Urinary bladder (tissue), 4 donors: ENCODE results near the gene RFC2. TPM values are rescaled to one million over a fixed set of nuclear protein-coding genes. Genes with fewer than 3 reads are reported as not detected.

Source experiments
- DNase-seq: peaks from one replicate; pipeline ENCODE4 v3.0.0-alpha.2; 2015; ENCODE audit errors: extremely low spot score
- H3K27ac ChIP-seq: one replicate; pipeline ENCODE4 v1.5.1; 2013; ENCODE audit warnings: low read depth, mild to moderate bottlenecking, moderate library complexity
- H3K36me3 ChIP-seq: one replicate; pipeline ENCODE4 v1.6.1; 2013; ENCODE audit warnings: mild to moderate bottlenecking, moderate library complexity; ENCODE audit not compliant: insufficient read depth
- H3K4me1 ChIP-seq: one replicate; pipeline ENCODE4 v1.6.1; 2013; ENCODE audit warnings: mild to moderate bottlenecking, moderate library complexity; ENCODE audit not compliant: insufficient read depth
- H3K4me3 ChIP-seq: one replicate; pipeline ENCODE4 v1.5.1; 2013; ENCODE audit warnings: low read depth, low read length
- WGBS: extraction: QIAGEN DNeasy Blood & Tissue Kit; methylation state at CpG from one replicate; pipeline ENCODE4 v1.1.7; 2013; 5-methylcytosine and 5-hydroxymethylcytosine counted together
- polyA plus RNA-seq: library from polyadenylated mRNA; stranded (reverse); fragments of 200-250 nt; gene quantifications from one replicate; pipeline ENCODE4 v1.2.3, GENCODE V29; 2013
- small RNA-seq: library from RNA; depleted of rRNA; stranded (forward); fragments of <200 nt; gene quantifications from one replicate; pipeline ENCODE3, GENCODE V24; 2014
- total RNA-seq: library from RNA; depleted of rRNA; stranded (reverse); fragments of >200 nt; gene quantifications from one replicate; pipeline ENCODE4 v1.2.3, GENCODE V29; 2014
- donor health status: healthy with polysubstance abuse.
- donor health status: healthy.

The RFC2 gene
- total and polyA plus RNA-seq, 2 donors: 19.5 to 22.4 TPM

DNA sequence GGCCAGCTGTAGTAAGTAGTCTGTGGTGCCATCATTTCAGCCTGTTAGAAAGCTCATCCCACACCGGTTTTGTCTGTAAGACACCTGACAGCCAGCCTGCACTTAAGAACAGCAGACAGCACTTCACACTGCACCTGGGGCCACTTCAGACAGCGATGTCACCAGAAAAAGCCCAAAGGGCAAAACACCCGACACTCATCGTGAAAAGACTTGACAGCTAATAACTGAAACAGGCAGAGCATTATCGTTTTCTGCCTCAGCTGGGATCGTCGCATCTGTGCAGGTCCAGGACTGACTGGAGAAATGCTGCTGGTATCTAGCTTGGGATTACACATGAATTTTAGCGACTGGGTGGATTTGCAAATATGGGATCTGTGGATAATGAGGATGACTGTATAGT lies 61.1 kb downstream of the RFC2 start:
- no peak for DNase-seq
- Histone ChIP-seq H3K4me3 (no peak overlapping the region), H3K27ac (no peak overlapping the region), H3K36me3 (peaks cover 6% of the 10 kb centered on the region), H3K4me1 (no peaks in the 10 kb centered on the region)
- WGBS: 92% methylated on average over 8 of the region's 8 CpGs

DNA sequence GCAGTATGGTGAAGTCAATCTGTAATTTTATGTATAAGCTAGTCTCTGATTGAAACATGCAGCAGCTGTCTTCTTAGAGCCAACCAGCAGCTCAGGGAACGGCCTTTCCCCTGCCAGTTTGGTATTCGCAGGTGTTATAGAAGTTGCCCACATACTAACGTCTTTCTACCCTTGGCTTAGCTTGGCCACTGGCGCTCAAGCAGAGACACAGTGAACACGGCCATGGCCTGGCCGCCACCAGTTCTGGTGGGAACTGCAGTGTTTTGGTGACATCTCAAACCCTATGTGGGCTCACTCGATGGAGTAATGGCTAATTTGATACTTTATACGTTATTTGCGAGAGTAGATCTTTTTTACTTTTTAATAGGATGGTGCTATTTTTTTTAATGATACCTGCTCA lies 63.0 kb downstream of the RFC2 start:
- Histone ChIP-seq H3K4me3 (no peak overlapping the region), H3K27ac (no peak overlapping the region), H3K4me1 (no peaks in the 10 kb centered on the region), H3K36me3 (peaks cover 6% of the 10 kb centered on the region)
- WGBS: 91% methylated on average over 9 of the region's 9 CpGs
- no peak for DNase-seq

DNA sequence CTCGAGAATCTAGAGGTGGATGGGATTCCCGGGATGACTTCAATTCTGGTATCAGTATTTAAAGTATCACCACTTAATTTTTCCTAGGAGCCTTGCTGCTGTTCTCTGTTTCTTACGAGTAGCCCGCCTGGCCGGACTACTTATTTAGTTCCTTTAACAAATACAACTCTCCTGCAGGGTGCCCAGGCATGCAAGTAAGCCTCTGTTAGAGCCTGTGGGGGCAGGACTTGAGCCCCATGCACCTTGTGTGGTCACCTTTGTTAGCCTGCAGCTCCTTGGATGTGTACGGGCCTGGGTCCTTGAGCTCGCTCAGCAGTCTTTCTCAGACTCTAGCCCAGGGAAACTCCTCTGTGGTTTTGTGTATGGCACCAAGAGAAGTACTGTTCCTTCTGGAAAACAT lies 63.9 kb downstream of the RFC2 start:
- WGBS: 93% methylated on average over 7 of the region's 7 CpGs
- H3K36me3 ChIP-seq: peaks cover 3% of the 10 kb centered on the region
- no peak overlapping the region for H3K27ac ChIP-seq
- H3K4me3 ChIP-seq: no peak overlapping the region
- peaks cover 2% of the 10 kb centered on the region for H3K4me1 ChIP-seq
- no peak for DNase-seq

DNA sequence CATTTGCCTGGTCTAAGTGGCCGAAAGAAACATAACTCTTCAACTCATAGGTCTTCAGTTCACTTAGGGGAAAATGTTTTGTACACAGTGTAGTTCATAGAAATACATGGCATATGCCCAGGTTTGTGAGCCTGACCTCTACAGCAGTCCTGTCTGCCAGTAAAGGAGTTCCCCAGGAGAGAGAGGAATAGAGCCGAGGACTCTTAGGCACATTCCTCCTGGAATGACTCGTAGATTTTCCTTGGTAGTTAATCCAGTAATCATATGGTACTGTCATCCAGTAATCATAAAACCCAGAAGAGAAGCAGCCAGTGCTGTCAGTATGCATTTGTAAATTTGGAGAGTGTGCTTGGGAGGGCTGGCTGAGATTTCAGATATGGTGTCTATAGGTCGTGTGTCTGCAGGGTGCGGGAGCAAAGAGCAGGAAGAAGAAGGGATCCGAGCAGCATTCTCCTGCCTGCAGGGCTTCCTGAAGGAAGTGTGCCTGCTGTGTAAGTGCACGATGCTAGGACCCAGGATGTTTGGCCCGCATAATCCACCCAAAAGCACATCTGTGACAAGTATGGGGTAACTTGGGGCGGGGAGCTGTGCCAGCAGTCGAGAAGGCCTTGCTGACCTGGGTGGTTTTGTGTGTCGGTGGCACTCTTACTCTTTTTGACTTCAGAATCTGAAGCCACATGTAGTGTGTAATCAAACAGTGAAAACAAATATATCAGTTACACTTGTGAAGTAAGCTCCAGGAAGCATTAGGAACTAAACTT lies 66.1 kb downstream of the RFC2 start:
- 54% methylated on average over 11 of the region's 11 CpGs for WGBS
- DNase-seq: no peak
- Histone ChIP-seq H3K4me1 (peaks cover 2% of the 10 kb centered on the region), H3K36me3 (peaks cover 3% of the 10 kb centered on the region), H3K4me3 (no peak overlapping the region), H3K27ac (no peak overlapping the region)

DNA sequence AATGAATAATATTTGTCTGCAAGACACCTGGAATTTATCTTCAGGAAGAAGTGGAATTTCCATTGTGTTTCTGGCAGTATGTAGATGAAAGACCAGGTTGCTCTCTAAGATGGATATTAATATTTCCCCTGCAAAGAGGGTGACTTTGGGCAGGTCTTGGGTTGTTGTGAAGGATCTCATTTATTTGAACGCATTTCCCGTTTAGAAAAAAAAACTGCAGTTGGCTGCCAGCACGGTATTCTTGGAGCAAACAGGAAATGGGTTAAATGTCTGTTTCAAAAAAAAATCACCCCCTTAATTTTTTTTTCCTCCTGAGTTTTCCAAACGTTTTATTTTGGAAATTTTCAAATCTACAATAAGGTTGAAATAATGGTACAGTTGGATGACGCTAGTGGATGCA lies 68.6 kb downstream of the RFC2 start:
- Histone ChIP-seq H3K4me3 (no peak overlapping the region), H3K27ac (no peak overlapping the region), H3K4me1 (peaks cover 2% of the 10 kb centered on the region), H3K36me3 (peaks cover 3% of the 10 kb centered on the region)
- no peak for DNase-seq
- 15% methylated on average over 5 of the region's 5 CpGs for WGBS

DNA sequence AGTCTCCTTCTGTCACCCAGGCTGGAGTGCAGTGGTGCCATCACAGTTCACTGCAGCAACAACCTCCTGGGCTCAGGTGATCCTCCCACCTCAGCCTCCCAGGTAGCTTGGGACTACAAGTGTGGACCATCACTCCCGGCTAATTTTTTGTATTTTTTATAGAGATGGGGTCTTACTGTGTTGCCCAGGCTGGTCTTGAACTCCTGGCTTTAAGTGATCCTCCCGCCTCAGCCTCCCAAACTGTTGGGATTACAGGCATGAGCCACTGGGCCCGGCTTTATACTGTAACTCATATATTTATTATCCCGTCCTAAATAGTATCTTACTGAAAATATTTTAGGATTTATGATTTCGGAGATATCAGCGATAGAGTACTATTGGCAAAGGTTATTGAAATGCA lies 69.2 kb downstream of the RFC2 start:
- DNase-seq: no peak
- peaks cover 3% of the 10 kb centered on the region for H3K36me3 ChIP-seq
- peaks cover 2% of the 10 kb centered on the region for H3K4me1 ChIP-seq
- H3K27ac ChIP-seq: no peak overlapping the region
- H3K4me3 ChIP-seq: no peak overlapping the region
- WGBS: 82% methylated on average over 6 of the region's 6 CpGs

DNA sequence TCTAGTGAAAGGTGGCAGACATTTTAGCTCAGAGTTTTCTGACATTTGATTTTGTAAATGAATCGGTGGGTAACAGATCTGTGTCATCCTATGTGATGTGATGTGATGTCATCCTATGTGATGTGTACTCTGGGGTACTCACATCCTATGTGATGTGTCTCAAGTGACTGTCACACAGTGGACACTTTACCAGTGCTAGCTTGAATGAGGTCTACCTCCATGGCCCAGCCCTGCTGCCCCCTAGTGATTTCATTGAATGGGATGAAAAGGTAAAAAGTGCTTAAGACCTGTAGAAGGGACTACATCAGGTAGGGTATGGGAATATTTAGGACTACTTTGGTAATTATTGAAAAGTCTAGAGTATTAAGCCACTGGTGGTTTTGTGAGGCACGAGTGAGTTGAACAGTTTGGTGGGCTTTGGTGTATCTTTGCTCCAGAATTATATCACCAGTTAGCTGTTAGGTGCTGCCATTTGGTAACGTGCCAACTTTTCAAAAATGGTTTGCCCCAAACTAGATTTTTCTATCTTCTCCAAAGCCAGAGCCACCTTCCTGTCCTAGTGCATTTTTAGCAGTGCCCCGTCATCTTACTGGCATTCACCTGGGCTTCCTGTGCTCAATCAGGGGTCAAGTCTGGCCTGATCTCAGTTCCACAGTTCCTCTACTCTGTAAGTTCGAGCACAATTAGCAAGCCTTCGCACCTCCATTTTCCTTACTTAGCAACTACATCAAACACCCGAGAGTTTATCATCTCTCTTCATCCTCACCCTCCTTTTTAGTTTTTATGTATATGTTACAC lies 70.3 kb downstream of the RFC2 start:
- H3K36me3 ChIP-seq: peaks cover 3% of the 10 kb centered on the region
- 66% methylated on average over 7 of the region's 7 CpGs for WGBS
- H3K4me1 ChIP-seq: peaks cover 2% of the 10 kb centered on the region
- H3K27ac ChIP-seq: no peak overlapping the region
- no peak overlapping the region for H3K4me3 ChIP-seq
- DNase-seq: no peak

DNA sequence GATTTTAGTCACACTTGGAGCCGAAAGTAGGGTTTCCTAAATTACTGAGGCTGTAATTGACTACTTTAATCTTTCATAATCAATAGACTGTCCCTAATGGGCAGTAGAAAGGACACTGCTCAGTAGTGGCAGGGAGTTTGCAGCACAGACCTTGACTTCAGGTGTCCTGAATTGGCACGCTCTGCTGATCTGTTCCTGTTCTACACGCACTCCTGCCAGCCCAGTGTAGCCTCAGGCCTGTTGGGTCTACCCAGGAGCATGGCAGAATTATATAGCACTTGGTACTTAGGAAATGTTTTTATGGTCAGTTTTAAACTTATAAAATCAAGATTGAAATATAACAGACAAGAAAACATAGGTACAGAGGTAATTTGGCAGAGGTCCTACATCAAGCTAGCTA lies 71.1 kb downstream of the RFC2 start:
- Histone ChIP-seq H3K36me3 (peaks cover under 1% of the 10 kb centered on the region), H3K4me3 (no peak overlapping the region), H3K27ac (no peak overlapping the region), H3K4me1 (peaks cover 4% of the 10 kb centered on the region)
- DNase-seq: no peak
- WGBS: 72% methylated on average over 3 of the region's 3 CpGs

DNA sequence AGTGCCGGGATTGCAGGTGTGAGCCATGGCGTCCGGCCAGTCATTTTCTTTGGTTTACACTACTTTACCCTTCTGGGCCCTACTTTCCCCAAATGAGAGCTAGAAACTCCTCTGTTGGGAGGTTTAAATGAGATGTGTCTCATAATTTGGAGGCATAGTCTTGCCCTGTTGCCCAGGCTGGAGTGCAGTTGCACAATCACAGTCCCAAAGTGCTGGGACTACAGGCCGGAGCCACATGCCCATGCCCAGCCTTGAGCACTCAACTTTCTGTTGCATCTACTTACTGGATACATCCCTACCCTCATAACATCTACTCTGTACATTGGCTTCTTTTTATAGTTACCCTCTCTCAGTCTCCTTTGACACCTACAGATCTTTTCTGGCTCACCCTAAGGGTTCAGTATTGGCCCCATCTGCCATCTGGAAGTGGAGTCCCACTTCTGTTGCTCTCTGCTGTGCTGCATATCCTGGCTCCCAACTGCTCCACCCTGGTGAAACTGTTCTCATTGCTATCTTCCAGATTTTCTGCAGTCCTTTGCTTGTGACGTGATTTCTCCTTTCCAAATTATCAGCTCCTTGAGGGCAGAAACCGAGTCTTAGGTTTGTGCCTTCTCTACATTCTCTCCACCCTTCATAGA lies 71.6 kb downstream of the RFC2 start:
- Histone ChIP-seq H3K36me3 (no peaks in the 10 kb centered on the region), H3K27ac (no peak overlapping the region), H3K4me3 (no peak overlapping the region), H3K4me1 (peaks cover 4% of the 10 kb centered on the region)
- DNase-seq: no peak
- 74% methylated on average over 6 of the region's 6 CpGs for WGBS

DNA sequence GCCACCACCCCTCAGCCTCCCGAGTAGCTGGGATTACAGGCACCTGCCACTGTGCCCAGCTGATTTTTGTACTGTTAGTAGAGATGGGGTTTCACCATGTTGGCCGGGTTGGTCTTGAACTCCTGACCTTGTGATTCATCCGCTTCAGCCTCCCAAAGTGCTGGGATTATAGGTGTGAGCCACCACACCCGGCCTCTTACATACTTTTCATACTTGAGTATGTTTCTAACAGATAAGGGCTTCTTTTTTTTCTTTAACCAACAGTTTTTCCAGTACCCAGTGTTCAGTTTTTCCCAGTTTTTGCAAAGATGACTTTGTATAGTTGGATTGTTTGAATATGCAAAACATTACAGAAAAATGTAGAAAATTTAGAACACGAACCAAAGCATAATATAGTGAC lies 72.4 kb downstream of the RFC2 start:
- no peak for DNase-seq
- H3K4me3 ChIP-seq: no peak overlapping the region
- WGBS: 67% methylated on average over 5 of the region's 5 CpGs
- H3K36me3 ChIP-seq: no peaks in the 10 kb centered on the region
- no peak overlapping the region for H3K27ac ChIP-seq
- H3K4me1 ChIP-seq: peaks cover 4% of the 10 kb centered on the region

Small RNA genes within 50 kb of the gene (small RNA-seq; reads per million reads assigned to genes)
- 5.5 reads per million, percentile 92 among the genes with 10 or more reads in this experiment for gene MIR590

Other genes with a start within 250 kb of the RFC2 start
- 483 TPM for gene ELN, start 226.2 kb downstream of the RFC2 start, total RNA-seq
- 191 TPM for gene ELN, start 226.2 kb downstream of the RFC2 start, polyA plus RNA-seq
- 11.2 TPM for gene LIMK1, start 170.6 kb downstream of the RFC2 start, total RNA-seq
- gene LIMK1, start 170.6 kb downstream of the RFC2 start, polyA plus RNA-seq: 14.7 TPM
- 199 TPM for gene EIF4H, start 80.0 kb downstream of the RFC2 start, total RNA-seq
- 292 TPM for gene EIF4H, start 80.0 kb downstream of the RFC2 start, polyA plus RNA-seq
- 5.1 TPM for gene LAT2, start 44.4 kb downstream of the RFC2 start, total RNA-seq
- gene LAT2, start 44.4 kb downstream of the RFC2 start, polyA plus RNA-seq: 9.8 TPM
- 19.9 TPM for gene CLIP2, start 35.0 kb upstream of the RFC2 start, total RNA-seq
- 19.7 TPM for gene CLIP2, start 35.0 kb upstream of the RFC2 start, polyA plus RNA-seq
- gene GTF2IRD1, start 199.5 kb upstream of the RFC2 start, total RNA-seq: 8.6 TPM
- gene GTF2IRD1, start 199.5 kb upstream of the RFC2 start, polyA plus RNA-seq: 22.7 TPM